ENCODE measurements around the gene MBNL1. TPM values are rescaled to one million over a fixed set of nuclear protein-coding genes. Genes with fewer than 3 reads are reported as not detected.

The MBNL1 gene
- total RNA-seq, 1 donor from 2014 or later: 36.2 TPM

DNA sequence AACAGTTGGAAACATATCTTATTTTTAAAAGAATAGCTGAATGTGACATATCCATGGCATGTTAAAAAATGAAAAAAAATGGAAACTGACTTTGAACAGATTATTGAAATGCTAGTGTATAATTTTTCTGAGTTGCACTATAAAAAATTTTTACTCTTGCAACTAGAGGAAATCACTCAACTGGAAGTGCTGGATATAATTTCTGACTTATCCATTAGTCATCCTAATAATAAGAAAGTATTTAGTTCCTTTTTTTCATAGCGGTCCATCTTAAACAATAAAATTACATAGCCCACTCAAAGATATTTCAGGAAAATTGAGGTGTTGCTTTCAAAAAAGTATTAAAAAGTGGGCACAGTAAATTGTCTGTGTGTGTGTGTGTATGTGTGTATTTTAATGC, 80.7 kb downstream of the MBNL1 start:
- H3K27me3 Mint-ChIP-seq (ENCODE audit: low read depth): no peaks in the 10 kb centered on the region
- H3K27ac Mint-ChIP-seq (ENCODE audit: unreplicated experiment): no peak overlapping the region
- TF ChIP-seq CTCF (conservative IDR thresholded peaks at IDR 0.05): no peak
- peaks cover 19% of the 10 kb centered on the region for H3K4me1 Mint-ChIP-seq
- no peaks in the 10 kb centered on the region for H3K36me3 Mint-ChIP-seq (ENCODE audit: low read depth)
- no peaks in the 10 kb centered on the region for H3K9me3 Mint-ChIP-seq
- DNase-seq (ENCODE audit: low read depth, low spot score): no peak
- H3K4me3 Mint-ChIP-seq: no peak overlapping the region

DNA sequence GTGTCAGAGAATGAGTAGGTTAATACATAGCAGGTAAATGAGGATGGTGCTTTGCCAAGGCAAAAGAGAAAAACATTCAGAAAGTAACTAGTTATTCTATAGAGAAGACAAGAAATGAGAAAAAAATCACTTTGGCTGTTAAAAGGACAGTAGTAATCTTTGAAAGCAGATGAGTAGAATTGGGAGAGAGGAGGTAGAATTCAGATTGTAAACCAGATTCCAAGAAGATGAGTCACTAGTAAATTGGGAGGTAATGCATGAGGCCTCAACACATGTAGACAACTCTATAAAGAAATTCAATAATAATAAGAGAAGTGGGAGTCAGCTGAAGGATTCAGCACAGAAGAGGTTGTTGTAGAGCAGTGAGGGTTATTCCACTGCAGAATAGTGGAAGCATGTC, 81.4 kb downstream of the MBNL1 start:
- no peaks in the 10 kb centered on the region for H3K27me3 Mint-ChIP-seq (ENCODE audit: low read depth)

GRCh38 chr3:152350776-152351175, 82.0 kb downstream of the MBNL1 start:
- Mint-ChIP-seq H3K4me1 (peaks cover 12% of the 10 kb centered on the region), H3K4me3 (no peak overlapping the region), H3K9me3 (no peaks in the 10 kb centered on the region), H3K27me3 (ENCODE audit: low read depth) (no peaks in the 10 kb centered on the region), H3K36me3 (ENCODE audit: low read depth) (no peaks in the 10 kb centered on the region), H3K27ac (ENCODE audit: unreplicated experiment) (no peak overlapping the region)
- TF ChIP-seq CTCF (conservative IDR thresholded peaks at IDR 0.05): no peak
- no peak for DNase-seq (ENCODE audit: low read depth, low spot score)

More for the DNA sequence above, 81.4 kb downstream of the MBNL1 start:
- TF ChIP-seq CTCF (conservative IDR thresholded peaks at IDR 0.05): no peak
- no peak overlapping the region for H3K27ac Mint-ChIP-seq (ENCODE audit: unreplicated experiment)
- H3K4me3 Mint-ChIP-seq: no peak overlapping the region
- no peaks in the 10 kb centered on the region for H3K9me3 Mint-ChIP-seq
- DNase-seq (ENCODE audit: low read depth, low spot score): no peak
- H3K36me3 Mint-ChIP-seq (ENCODE audit: low read depth): no peaks in the 10 kb centered on the region
- peaks cover 14% of the 10 kb centered on the region for H3K4me1 Mint-ChIP-seq

DNA sequence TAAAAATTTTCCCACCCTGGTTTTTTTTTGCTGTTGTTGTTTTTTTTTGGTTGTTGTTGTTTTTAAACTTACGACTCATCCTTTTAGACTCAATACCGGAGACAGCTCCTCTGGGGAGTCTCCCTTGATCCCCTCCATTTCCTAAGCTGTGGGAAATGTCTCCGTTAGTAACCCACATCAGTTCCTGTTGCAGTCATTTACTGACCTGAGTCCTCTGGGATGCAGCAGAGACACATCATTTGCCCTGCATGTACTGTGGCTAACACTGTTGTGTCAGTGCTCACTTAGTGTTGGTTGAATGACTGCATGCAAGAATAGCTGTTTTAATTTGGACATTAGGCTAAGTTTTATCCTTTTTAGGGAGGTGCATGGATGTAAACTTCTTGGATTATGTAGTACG, 83.8 kb downstream of the MBNL1 start:
- no peak overlapping the region for H3K27ac Mint-ChIP-seq (ENCODE audit: unreplicated experiment)
- no peak overlapping the region for H3K4me3 Mint-ChIP-seq
- H3K4me1 Mint-ChIP-seq: peaks cover 7% of the 10 kb centered on the region
- H3K9me3 Mint-ChIP-seq: no peaks in the 10 kb centered on the region
- no peaks in the 10 kb centered on the region for H3K27me3 Mint-ChIP-seq (ENCODE audit: low read depth)
- no peak for TF ChIP-seq CTCF (conservative IDR thresholded peaks at IDR 0.05)
- DNase-seq (ENCODE audit: low read depth, low spot score): no peak
- no peaks in the 10 kb centered on the region for H3K36me3 Mint-ChIP-seq (ENCODE audit: low read depth)

DNA sequence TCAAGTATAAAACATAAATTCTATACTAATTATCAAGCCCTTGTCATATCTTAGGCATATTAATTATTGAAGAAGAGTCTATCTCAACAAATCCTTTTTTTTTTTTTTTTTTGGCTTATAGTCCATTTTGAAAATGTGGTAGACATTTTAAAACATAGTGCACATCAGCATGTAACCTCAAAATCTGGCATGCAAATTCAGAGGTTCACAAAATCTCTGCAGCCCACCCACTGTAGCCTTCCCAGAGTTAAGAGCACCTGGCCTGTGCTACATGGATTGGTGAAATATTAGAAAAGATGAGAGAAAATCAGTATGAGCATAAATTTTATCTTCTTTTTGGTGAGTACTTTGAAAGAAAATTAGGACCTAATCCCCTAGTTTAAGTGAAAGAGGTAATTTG, 84.8 kb downstream of the MBNL1 start:
- no peaks in the 10 kb centered on the region for H3K36me3 Mint-ChIP-seq (ENCODE audit: low read depth)
- DNase-seq (ENCODE audit: low read depth, low spot score): no peak
- no peak overlapping the region for H3K27ac Mint-ChIP-seq (ENCODE audit: unreplicated experiment)

More for the DNA sequence above, 84.8 kb downstream of the MBNL1 start:
- Mint-ChIP-seq H3K4me1 (peaks cover 7% of the 10 kb centered on the region), H3K27me3 (ENCODE audit: low read depth) (no peaks in the 10 kb centered on the region), H3K9me3 (no peaks in the 10 kb centered on the region), H3K4me3 (no peak overlapping the region)
- TF ChIP-seq CTCF (conservative IDR thresholded peaks at IDR 0.05): no peak
